Omental fat pad (tissue), 4 donors: ENCODE data around the gene CCDC148. TPM values are rescaled to one million over a fixed set of nuclear protein-coding genes. Genes with fewer than 3 reads are reported as not detected.

ENCODE experiments used
- ATAC-seq: fragments of 150-250 bp; one replicate; pipeline ENCODE4 v1.9.1; 2016; ENCODE audit warnings: mild to moderate bottlenecking, moderate library complexity; ENCODE audit not compliant: low FRiP score
- DNase-seq: peaks from one replicate; pipeline ENCODE4 v3.0.0-alpha.2; 2019; ENCODE audit warnings: low spot score
- CTCF ChIP-seq, 3 donors: fragments of 450-650 bp; IDR thresholded peaks; one replicate each; pipeline ENCODE4 v1.5.1; 2016 to 2017; ENCODE audit warnings: antibody characterized with exemption in 3 of 3, mild to moderate bottlenecking in 3 of 3, moderate library complexity in 2 of 3
- total RNA-seq, 4 donors: library from RNA; depleted of rRNA; stranded (reverse); fragments of >200 nt; gene quantifications; one replicate each; pipeline ENCODE4 v1.1.0, GENCODE V29; 2016

The CCDC148 gene
- total RNA-seq, 4 donors from 2014 or later: 0.48 TPM; not detected in 3

DNA sequence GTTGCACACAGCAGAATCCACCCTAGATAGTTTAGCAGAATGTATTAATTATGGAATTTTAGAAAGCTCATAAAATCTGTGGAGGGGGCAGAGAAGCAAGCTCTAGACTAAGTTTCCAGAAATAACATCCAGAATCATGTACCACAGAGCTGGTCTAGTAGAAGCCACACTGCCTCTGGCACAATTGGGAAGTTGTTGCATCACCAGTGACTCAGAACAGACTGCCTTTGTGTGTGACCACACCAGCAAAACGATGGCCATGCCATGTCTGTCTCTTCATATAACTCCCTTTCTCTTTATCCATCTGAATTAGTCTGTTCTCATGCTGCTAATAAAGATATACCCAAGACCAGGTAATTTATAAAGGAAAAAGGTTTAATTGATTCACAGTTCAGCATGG, 158.9 kb downstream of the CCDC148 start:
- DNase-seq (no peak), ATAC-seq (no peak)
- TF ChIP-seq CTCF (IDR thresholded peaks at IDR 0.05): no peak

- no peak for TF ChIP-seq CTCF (IDR thresholded peaks at IDR 0.05)
- DNase-seq (no peak), ATAC-seq (no peak)
Measured at GRCh38 chr2:158297120-158297519, 159.4 kb downstream of the CCDC148 start.

- ATAC-seq (no peak), DNase-seq (no peak)
- no peak for TF ChIP-seq CTCF (IDR thresholded peaks at IDR 0.05)
Measured at GRCh38 chr2:158293722-158294121, 162.8 kb downstream of the CCDC148 start.

DNA sequence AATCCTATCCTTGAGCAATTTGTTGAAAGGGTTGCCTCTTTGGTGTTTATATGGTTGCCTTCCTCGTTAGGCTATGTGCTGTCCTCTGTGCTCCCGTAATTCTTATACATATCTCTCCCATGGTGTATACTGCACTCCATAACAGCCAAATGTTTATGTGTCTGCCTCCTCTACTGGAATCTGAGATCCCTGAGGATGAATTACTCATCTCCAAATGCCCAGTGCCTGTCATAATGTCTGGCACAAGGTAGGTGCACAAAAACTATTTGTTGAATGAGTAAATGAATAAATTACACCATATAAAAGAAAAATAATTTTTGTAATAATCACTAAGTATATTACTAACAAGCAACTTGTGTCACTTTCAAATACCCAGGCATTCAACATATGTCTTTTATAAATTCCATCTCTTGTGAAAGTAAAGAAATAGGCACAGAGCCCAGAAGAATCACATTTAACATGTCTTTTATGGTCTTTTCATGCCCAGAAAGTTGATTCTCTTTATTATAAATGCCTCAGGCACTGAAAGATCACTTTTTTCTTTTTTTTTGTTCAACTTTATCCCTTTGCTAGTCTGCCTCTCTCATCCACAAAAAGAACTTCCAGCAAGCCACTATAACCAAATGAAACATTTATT, 164.9 kb downstream of the CCDC148 start:
- TF ChIP-seq CTCF (IDR thresholded peaks at IDR 0.05): no peak

DNA sequence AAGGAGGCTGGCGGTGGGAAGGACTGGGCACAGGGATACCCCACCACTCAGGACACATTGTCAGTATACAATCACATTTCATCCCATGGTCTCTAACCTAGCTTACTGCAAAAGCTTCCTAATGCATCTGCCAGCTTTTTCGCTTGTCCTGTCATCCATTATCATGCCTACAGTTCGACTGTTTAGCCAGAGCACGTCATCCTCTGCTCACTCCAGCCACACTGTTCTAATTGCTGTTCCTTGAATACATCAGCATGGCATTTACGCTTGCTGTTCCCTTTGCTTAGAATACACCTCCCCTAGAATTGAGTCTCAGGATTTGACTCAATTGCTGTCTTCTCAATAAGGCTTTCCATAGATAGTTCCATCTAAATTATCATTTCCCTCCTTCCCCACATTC, 166.3 kb downstream of the CCDC148 start:
- DNase-seq: no peak
- ATAC-seq: no peak
- TF ChIP-seq CTCF (IDR thresholded peaks at IDR 0.05): no peak

More for the DNA sequence above, 164.9 kb downstream of the CCDC148 start:
- DNase-seq (no peak), ATAC-seq (no peak)

DNA sequence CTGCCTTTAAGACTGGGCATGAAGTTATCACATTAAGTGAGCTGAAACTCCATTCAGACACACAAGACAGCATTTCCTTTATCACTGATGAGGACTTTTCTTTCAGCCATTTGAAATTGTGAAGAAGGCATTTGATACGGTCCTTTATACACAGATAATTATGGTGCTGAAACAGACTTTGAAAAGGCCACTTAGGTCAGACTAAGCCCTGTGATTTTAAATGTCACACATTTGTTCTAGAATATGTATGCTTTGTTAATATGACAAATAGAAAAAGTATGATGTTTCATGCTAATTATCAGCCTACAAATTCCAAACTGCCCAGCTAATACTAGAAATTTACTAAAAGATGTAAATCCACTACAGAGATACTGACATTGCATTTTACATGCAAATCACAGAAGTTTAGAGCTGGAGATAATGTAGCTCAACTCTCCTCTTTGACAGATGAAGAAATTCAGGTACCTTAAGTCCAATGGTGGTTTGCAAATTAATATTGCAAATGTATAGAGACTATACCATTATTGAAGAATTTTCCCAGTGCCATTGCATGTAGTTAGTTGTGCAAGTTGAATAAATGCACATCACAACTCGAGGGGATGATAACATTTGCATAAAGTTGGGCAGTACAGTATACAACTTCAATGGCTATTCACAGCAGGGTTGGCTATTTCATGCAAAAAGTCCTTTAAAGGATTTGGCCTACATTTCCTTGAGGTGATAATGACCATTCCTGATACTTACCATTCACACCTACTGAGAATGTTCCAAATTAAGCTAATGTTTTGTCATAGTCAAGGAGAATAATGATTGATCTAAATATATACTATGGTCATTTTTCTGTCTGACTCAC, 179.7 kb downstream of the CCDC148 start:
- TF ChIP-seq CTCF (IDR thresholded peaks at IDR 0.05): no peak
- DNase-seq (no peak), ATAC-seq (no peak)

DNA sequence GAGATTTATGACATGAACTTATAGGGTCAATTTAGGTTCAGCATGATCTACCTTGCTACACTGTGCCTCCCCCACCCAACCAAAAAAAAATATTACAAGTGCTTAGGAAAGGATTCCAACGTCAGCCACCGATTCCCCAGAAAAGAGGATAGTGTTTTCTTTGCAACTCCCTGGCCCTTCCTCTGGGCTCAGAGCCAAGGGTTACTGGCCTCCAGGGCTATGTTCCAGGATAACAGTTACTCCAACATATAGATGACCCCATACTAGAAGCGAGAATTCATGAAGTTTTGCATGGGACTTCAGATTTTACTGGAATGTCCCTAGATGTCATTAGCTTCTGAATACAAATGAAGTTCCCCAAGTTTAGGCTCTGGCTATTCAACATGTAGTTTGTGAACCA, 182.8 kb downstream of the CCDC148 start:
- ATAC-seq (no peak), DNase-seq (no peak)
- TF ChIP-seq CTCF (IDR thresholded peaks at IDR 0.05): no peak
